Activated B cell treated with CpG ODN at 0.5 μM for 24 hours (primary cell): ENCODE measurements around the gene CILP2. TPM values are rescaled to one million over a fixed set of nuclear protein-coding genes. Genes with fewer than 3 reads are reported as not detected.
A peak's percentile ranks its signal among the peaks of the same experiment; 100 is the strongest.

Experiments
- ATAC-seq: fragments of 200-7000 bp; cut with Tn5 transposase; one replicate; pipeline ENCODE4 v1.10.0; 2021; ENCODE audit warnings: low read depth, mild to moderate bottlenecking, moderate library complexity
- CTCF ChIA-PET: fragments of 350-600 bp; sonication (Branson Sonifier 250); formaldehyde crosslinking; loops from one replicate; lab custom pipeline; 2021; ENCODE audit warnings: antibody characterized with exemption; lab: Charles Lee
- POLR2A ChIA-PET: fragments of 350-600 bp; sonication (Branson Sonifier 250); formaldehyde crosslinking; loops from one replicate; lab custom pipeline; 2021; ENCODE audit warnings: antibody characterized with exemption; lab: Charles Lee
- DNase-seq: peaks from one replicate; pipeline ENCODE4 v3.0.0; 2022
- H3K27ac Mint-ChIP-seq: one replicate; pipeline ENCODE4 v1.8.0; 2020; ENCODE audit warnings: mixed read lengths
- H3K27me3 Mint-ChIP-seq: one replicate; pipeline ENCODE4 v1.8.0; 2021; ENCODE audit warnings: mixed read lengths
- H3K36me3 Mint-ChIP-seq: one replicate; pipeline ENCODE4 v1.8.0; 2021; ENCODE audit warnings: low read depth, mixed read lengths
- H3K4me1 Mint-ChIP-seq: one replicate; pipeline ENCODE4 v1.8.0; 2021; ENCODE audit warnings: mixed read lengths
- H3K4me3 Mint-ChIP-seq: one replicate; pipeline ENCODE4 v1.8.0; 2020; ENCODE audit warnings: mild to moderate bottlenecking, mixed read lengths
- H3K9me3 Mint-ChIP-seq: one replicate; pipeline ENCODE4 v1.8.0; 2020; ENCODE audit warnings: mixed read lengths
- intact Hi-C: fragments of 100-400 bp; cut with micrococcal nuclease; formaldehyde crosslinking; loops from one replicate; pipeline ENCODE4 v1.15.1; 2024
- total RNA-seq: library from RNA; stranded (reverse); gene quantifications from 2 replicates; pipeline ENCODE4 v1.2.3, GENCODE V29; 2022
- TF ChIP-seq, protein P1 (sequence below): fragments of 200-600 bp; IDR thresholded peaks from one replicate; pipeline ENCODE4 v1.8.0; 2022; ENCODE audit warnings: antibody characterized with exemption, mild to moderate bottlenecking

The CILP2 gene
- total RNA-seq, 1 donor from 2014 or later, result 0.27 TPM

DNA sequence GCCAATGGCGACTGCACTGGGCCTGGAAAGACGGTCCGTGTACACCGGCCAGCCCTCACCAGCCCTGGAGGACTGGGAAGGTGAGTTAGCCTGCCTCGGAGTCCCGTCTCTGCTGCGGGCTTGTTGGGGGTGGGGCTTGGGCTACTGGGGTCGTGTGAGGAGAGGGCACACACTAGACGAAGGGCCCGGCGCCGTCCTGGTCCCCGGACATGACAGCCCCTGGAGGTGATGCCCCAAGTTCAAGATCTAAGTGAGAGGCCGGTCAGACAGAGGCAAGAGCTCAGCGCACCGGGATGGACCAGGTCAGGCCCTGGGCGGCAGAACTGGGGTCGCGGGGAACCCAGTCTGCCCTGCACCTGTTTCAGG lies 1.6 kb downstream of the CILP2 start:
- TF ChIP-seq, protein P1, sequence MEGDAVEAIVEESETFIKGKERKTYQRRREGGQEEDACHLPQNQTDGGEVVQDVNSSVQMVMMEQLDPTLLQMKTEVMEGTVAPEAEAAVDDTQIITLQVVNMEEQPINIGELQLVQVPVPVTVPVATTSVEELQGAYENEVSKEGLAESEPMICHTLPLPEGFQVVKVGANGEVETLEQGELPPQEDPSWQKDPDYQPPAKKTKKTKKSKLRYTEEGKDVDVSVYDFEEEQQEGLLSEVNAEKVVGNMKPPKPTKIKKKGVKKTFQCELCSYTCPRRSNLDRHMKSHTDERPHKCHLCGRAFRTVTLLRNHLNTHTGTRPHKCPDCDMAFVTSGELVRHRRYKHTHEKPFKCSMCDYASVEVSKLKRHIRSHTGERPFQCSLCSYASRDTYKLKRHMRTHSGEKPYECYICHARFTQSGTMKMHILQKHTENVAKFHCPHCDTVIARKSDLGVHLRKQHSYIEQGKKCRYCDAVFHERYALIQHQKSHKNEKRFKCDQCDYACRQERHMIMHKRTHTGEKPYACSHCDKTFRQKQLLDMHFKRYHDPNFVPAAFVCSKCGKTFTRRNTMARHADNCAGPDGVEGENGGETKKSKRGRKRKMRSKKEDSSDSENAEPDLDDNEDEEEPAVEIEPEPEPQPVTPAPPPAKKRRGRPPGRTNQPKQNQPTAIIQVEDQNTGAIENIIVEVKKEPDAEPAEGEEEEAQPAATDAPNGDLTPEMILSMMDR, result no peak
- H3K36me3 Mint-ChIP-seq, result no peaks in the 10 kb centered on the region
- peaks cover 20% of the 10 kb centered on the region for H3K27me3 Mint-ChIP-seq
- H3K4me1 Mint-ChIP-seq, result peaks cover 28% of the 10 kb centered on the region
- CTCF ChIA-PET, result interaction anchor here (2.0 kb wide), 1 partner anchor 104 kb away, joined by 5 read pairs; the partner anchor contains the start of gene GMIP
- H3K9me3 Mint-ChIP-seq, result no peaks in the 10 kb centered on the region
- H3K27ac Mint-ChIP-seq, result no peak overlapping the region
- POLR2A ChIA-PET, result interaction anchor here (0.7 to 1.5 kb wide), 2 partner anchors 59 to 62 kb away, joined by 4 to 7 read pairs; no protein-coding TSS in a partner anchor
- no peak for ATAC-seq
- no peak overlapping the region for H3K4me3 Mint-ChIP-seq
- no peak for DNase-seq
- intact Hi-C loops, result loop anchor here (5.0 kb wide), 1 partner anchor 58 kb away; no protein-coding TSS in a partner anchor

DNA sequence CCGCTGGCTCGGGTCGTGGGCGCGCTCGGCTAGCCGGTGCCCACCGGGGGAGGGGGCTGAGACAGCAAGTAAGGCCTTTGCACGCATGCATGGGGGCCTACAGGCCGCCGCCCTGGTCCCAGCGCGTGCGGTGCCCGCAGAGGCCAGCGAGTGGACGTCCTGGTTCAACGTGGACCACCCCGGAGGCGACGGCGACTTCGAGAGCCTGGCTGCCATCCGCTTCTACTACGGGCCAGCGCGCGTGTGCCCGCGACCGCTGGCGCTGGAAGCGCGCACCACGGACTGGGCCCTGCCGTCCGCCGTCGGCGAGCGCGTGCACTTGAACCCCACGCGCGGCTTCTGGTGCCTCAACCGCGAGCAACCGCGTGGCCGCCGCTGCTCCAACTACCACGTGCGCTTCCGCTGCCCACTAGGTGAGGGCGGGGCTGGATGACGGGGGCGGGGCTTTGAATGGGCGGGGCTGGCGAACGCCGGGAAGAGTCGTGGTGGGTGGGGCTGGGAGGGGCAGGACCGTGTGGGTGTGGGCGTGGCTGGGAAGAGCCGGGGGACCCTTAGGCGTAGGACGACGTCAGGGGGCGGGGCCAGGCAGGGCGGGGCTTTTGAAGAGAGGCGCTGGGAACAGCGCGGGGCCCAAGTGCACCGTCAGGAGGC lies 2.1 kb downstream of the CILP2 start:
- Mint-ChIP-seq H3K27me3 (peaks cover 20% of the 10 kb centered on the region), H3K27ac (no peak overlapping the region), H3K36me3 (no peaks in the 10 kb centered on the region), H3K4me3 (peak overlapping the region; percentile 68), H3K9me3 (no peaks in the 10 kb centered on the region), H3K4me1 (peaks cover 28% of the 10 kb centered on the region)
- ChIA-PET POLR2A (interaction anchor here (0.6 to 1.5 kb wide), 2 partner anchors 59 to 309 kb away, joined by 3 to 7 read pairs; no protein-coding TSS in a partner anchor), CTCF (interaction anchor here (0.7 kb wide), 1 partner anchor 21 kb away, joined by 3 read pairs; no protein-coding TSS in a partner anchor)
- intact Hi-C loops, result loop anchor here (5.0 kb wide), 1 partner anchor 57 kb away; no protein-coding TSS in a partner anchor
- DNase-seq, result peak; percentile 45
- TF ChIP-seq, protein P1, result no peak
- ATAC-seq, result peak; percentile 59

DNA sequence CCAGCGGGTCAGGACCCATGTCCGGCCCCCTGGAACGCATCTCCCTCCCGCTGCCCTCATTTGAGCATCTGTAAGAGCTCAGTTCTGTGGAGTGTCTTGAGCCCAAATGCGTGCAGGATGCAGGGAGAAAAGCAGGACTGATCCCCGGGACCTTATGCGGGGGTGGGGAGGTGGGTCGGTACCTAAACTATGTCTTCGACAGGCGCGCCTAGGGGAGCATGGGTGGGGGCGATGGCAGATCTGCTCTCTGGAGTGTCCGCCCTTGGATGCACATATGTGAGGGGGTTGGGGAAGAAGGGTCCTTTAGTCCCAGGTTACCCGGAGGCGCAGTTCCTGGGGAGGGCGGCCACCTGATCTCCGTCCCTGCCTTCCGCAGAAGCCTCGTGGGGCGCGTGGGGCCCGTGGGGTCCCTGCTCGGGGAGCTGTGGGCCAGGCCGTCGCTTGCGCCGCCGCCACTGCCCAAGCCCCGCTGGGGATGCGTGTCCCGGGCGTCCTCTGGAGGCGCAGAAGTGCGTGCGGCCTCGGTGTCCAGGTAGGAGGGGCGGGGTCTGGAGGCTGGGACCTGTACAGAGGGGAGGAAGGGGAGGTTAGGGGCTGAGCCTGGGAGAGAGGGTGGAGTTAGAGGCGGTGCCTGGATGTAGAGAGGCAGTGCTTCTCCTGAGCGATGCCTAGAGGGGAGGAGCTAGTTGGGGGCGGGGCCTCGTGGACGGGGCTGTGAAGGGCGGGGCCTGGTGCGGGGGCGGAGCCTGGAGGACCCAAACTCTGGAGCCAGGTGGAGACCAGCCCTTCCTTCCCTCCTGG lies 2.9 kb downstream of the CILP2 start:
- ChIA-PET CTCF (interaction anchor here (0.7 kb wide), 1 partner anchor 20 kb away, joined by 3 read pairs; no protein-coding TSS in a partner anchor), POLR2A (interaction anchor here (0.6 to 1.5 kb wide), 4 partner anchors 17 to 308 kb away, joined by 3 to 7 read pairs (median 4); no protein-coding TSS in a partner anchor)
- H3K4me3 Mint-ChIP-seq, result peak overlapping the region; percentile 68
- TF ChIP-seq, protein P1, result no peak
- H3K36me3 Mint-ChIP-seq, result no peaks in the 10 kb centered on the region
- intact Hi-C loops, result loop anchor here (5.0 kb wide), 1 partner anchor 56 kb away; no protein-coding TSS in a partner anchor
- ATAC-seq, result peak; percentile 78
- no peaks in the 10 kb centered on the region for H3K9me3 Mint-ChIP-seq
- DNase-seq, result peak; percentile 55
- peaks cover 20% of the 10 kb centered on the region for H3K27me3 Mint-ChIP-seq
- no peak overlapping the region for H3K27ac Mint-ChIP-seq
- H3K4me1 Mint-ChIP-seq, result peaks cover 28% of the 10 kb centered on the region

DNA sequence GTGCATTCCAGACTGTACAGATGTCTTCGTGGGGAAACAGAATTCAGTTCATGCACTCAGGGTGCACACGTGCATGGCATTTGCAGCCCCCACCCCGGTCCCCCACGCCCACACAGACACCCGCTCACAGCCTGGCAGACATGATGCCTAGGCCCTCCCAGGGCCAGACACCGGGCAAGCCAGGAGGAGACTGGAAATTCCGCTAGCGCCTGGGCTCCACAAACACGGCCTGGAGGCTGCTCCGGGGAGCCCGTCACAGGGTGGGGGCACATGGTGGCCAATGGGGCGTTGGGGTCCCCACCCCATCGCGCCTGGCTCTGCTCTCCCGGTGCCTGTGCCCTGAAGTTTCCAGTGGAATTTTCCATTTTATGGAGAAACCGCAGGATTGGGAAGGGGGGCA lies 3.6 kb downstream of the CILP2 start:
- H3K27ac Mint-ChIP-seq, result no peak overlapping the region
- H3K9me3 Mint-ChIP-seq, result no peaks in the 10 kb centered on the region
- DNase-seq (no peak), ATAC-seq (no peak)
- no peak overlapping the region for H3K4me3 Mint-ChIP-seq
- no peaks in the 10 kb centered on the region for H3K36me3 Mint-ChIP-seq
- H3K27me3 Mint-ChIP-seq, result peaks cover 20% of the 10 kb centered on the region
- TF ChIP-seq, protein P1, result no peak
- CTCF ChIA-PET, result no interaction called here
- POLR2A ChIA-PET, result interaction anchor here (0.6 to 1.0 kb wide), 2 partner anchors 16 to 84 kb away, joined by 3 to 4 read pairs; no protein-coding TSS in a partner anchor
- peaks cover 28% of the 10 kb centered on the region for H3K4me1 Mint-ChIP-seq
- intact Hi-C loops, result loop anchor here (5.0 kb wide), 1 partner anchor 56 kb away; no protein-coding TSS in a partner anchor
